GM11168 (cell line): ENCODE results near the gene PAFAH2.

Source experiments
- in situ Hi-C: fragments of 300-500 bp; cut with MboI; formaldehyde crosslinking; loops from one replicate; pipeline ENCODE4 v1.12.0; 2022; ENCODE audit warnings: low sequenced_read_pairs; ENCODE audit not compliant: unreplicated experiment

The PAFAH2 gene

GRCh38 chr1:25997828-25998761, at the start of gene PAFAH2:
TSS of gene PAFAH2 (minus strand) at chr1:25998063. CDS start at chr1:25990816, 7,247 bp downstream.
- in situ Hi-C loops = loop anchor here (5.0 kb wide), 1 partner anchor 101 kb away; no protein-coding TSS in a partner anchor

- in situ Hi-C loops = no loop called here
Measured at GRCh38 chr1:26047278-26047874, 49.5 kb upstream of the PAFAH2 start.

DNA sequence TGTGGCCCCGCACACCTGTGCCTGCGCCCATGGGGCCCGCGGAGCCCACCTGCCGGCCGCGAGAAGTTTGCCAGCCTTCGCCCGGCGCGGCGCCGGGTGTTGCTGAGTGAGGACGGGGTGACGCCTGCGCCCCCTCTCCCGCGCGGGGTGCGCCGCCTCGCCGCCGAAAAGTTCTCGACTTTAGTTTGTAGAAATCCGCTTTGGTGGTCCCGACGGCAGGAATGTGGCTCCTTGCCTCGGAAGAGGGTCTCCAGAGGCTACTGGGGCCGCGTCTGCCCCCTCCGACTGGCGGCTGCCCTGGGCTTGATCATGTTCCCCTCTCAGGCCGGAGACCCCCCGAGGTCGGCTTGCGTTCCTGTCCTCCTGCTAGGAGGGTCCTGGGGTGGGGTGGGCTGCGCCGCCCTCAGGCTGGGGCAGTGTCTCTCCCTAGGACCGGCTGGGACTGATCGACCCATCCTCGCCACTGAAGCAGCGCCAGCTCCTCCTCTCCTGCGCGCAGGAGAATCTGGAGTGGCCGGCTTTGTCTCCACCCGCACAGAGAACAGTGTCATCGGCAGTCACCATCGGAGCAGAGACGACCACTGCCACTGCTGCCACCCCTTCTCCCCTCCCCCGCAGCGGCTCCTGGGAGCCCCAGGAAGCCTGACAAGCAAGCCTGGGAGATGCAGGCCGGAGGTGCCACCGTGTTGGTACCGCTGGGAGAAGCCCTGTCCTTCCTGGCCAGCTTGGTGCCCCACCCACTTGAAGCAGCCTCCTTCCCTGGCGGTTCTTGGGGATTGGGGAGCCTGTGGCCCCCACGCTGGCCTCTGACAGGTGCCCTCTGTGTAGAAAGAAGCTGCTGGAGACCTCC, 48.6 kb upstream of the PAFAH2 start:
- in situ Hi-C loops = no loop called here

GRCh38 chr1:26045722-26046245, 47.9 kb upstream of the PAFAH2 start, which contains the start of gene SLC30A2:
TSS of gene SLC30A2 (minus strand) at chr1:26046118. CDS start at chr1:26045896, 222 bp downstream.
- in situ Hi-C loops = no loop called here

- in situ Hi-C loops = loop anchor here (5.0 kb wide), 1 partner anchor 32 kb away; no protein-coding TSS in a partner anchor
Measured at GRCh38 chr1:26044971-26045721, 47.3 kb upstream of the PAFAH2 start.

- in situ Hi-C loops = loop anchor here (5.0 kb wide), 1 partner anchor 33 kb away; no protein-coding TSS in a partner anchor
Measured at GRCh38 chr1:26044414-26044813, 46.6 kb upstream of the PAFAH2 start.

DNA sequence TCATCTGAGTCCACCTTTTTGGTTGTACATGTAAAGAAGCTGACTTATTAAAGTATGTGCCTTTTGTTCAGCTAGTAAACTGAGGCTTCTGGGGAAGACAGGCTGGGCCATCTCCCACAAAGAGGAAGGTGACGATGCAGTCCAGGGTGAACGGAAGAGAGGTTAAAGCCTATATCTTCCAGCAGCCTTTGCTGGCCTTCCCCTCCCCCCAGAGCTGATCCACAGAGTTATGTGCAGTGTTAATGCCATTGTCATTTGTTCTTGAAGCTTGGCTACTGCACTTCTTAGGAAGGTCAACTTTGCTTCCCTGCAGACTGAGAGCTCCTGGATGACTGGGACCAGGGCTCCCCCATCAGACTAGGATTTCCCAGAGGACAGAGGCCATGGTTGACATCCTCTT, 45.9 kb upstream of the PAFAH2 start:
- in situ Hi-C loops = loop anchor here (5.0 kb wide), 1 partner anchor 34 kb away; no protein-coding TSS in a partner anchor

GRCh38 chr1:26041978-26042377, 44.1 kb upstream of the PAFAH2 start:
- in situ Hi-C loops = loop anchor here (5.0 kb wide), 1 partner anchor 35 kb away; no protein-coding TSS in a partner anchor

- in situ Hi-C loops = loop anchor here (5.0 kb wide), 1 partner anchor 36 kb away; no protein-coding TSS in a partner anchor
Measured at GRCh38 chr1:26041401-26041800, 43.5 kb upstream of the PAFAH2 start.

- in situ Hi-C loops = no loop called here
Measured at GRCh38 chr1:26038904-26039303, 41.0 kb upstream of the PAFAH2 start.

DNA sequence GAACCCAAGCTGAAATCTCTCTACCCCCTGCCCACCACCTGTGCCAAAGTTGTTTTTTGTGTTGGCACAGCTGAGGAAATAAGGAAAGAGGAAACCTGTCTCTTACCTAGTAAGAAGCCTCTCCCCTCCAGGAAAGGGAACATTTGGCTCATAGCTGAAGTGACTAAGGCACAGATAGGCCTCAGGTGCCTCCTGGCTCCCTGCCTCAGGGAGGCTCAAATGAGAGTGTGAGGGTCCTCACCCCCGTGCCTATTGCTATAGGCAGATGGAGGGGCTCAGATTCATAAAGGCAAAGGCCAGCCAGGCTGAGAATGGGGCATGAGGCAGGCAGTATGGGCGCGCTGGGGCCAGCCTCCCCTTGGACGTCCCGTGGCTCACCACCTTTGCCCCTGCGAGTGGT, 40.6 kb upstream of the PAFAH2 start:
- in situ Hi-C loops = no loop called here

GRCh38 chr1:26037904-26038303, 40.0 kb upstream of the PAFAH2 start:
- in situ Hi-C loops = no loop called here

- in situ Hi-C loops = no loop called here
Measured at GRCh38 chr1:26036756-26037281, 39.0 kb upstream of the PAFAH2 start.

DNA sequence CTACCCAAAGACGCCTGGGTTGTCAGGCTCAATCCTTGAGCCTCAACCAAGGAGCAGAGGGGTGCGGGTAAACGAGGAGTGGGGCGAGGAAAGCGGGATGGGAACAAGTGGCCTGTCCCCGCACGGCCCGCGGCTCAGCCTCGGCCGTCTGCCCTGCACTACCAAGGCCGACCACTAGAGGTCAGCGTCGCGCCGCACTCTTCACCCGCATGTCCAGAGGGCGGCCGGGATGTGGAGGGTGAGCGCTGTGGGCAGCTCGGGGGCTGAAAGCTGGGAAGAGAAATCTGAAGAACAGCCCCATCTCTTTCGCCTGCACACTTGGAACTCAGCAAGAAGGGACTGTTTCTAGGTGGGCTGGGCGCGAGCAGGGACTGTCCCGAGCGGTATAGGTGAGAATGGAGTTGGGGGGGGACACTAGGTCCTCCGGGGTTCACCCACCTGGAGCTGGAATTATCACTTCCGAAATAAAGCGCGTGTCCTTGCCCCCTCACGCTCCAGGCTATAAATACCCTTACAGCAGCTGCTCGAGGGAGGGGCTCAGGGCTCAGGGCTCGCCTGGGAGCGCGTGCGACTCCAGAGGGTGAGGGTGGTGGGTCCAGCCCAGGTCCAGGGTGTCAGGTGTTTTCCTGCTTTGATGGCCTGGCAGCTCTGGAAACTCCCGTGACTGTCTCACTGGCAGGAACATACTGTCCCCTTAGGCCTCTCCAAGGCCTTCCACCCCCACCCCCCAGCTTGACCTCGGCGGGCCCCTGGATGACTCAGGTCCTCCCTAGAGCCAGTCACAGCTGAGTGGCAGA, 38.3 kb upstream of the PAFAH2 start:
- in situ Hi-C loops = no loop called here

DNA sequence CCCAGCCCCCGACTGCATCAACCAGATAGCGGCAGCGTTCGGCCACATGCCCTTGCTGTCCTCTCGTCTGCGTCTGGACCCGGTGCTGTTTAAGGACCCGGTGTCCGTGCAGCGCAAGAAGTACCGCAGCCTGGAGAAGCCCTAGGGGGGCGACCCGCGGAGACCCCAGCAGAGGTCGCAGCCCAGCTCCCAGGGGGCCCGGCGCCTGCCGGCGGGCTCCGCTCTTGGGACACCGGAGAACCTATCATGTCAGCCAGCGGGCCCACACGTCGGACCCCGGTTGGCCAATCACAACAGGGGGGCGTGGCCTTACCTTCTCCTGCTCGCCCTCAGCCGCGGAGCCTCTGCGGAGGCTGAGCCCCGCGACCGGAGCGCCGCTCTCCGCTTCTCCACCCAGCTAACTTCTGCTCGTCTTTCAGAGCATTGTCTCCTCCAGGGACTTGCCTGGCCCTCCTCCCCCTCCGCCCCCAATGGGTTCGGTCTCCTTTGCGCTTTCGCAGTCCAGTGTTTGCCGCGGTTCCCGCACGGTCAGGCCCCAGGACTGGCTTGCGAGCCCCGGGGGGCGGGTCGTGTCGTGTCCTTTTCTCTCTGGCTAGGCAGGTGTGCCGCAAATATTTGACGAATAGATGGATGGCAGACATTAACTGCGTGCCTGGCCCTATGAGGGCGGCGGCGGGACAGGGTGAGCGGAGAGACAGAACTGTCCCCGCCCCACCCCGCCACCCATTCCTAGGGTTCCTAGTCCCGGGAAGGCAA, 37.5 kb upstream of the PAFAH2 start:
- in situ Hi-C loops = no loop called here

- in situ Hi-C loops = no loop called here
Measured at GRCh38 chr1:26034504-26035202, 36.8 kb upstream of the PAFAH2 start.
